GM21423 (cell line): ENCODE measurements around the gene CABLES2.

ENCODE experiments used
- ATAC-seq: cut with Tn5 transposase; IDR thresholded peaks from one replicate; pipeline ENCODE4 v1.9.1; 2021; ENCODE audit warnings: mild to moderate bottlenecking, moderate library complexity; ENCODE audit not compliant: unreplicated experiment

Gene CABLES2

GRCh38 chr20:62405108-62405980 lies 1.7 kb downstream of the CABLES2 start:
- no peak for ATAC-seq

- no peak for ATAC-seq
Observed at GRCh38 chr20:62404761-62405107, 2.4 kb downstream of the CABLES2 start.

- ATAC-seq: no peak
Observed at GRCh38 chr20:62404112-62404665, 2.9 kb downstream of the CABLES2 start.

GRCh38 chr20:62403331-62403730 lies 3.8 kb downstream of the CABLES2 start:
- no peak for ATAC-seq

GRCh38 chr20:62402456-62403150 lies 4.5 kb downstream of the CABLES2 start:
- no peak for ATAC-seq

- no peak for ATAC-seq
Observed at GRCh38 chr20:62401331-62401779, 5.7 kb downstream of the CABLES2 start.

GRCh38 chr20:62400541-62400940 lies 6.5 kb downstream of the CABLES2 start:
- ATAC-seq: no peak

GRCh38 chr20:62400021-62400420 lies 7.1 kb downstream of the CABLES2 start:
- no peak for ATAC-seq

- ATAC-seq: no peak
Observed at GRCh38 chr20:62398120-62398821, 8.8 kb downstream of the CABLES2 start.

- no peak for ATAC-seq
Observed at GRCh38 chr20:62396367-62397239, 10.5 kb downstream of the CABLES2 start.

GRCh38 chr20:62395311-62396242 lies 11.5 kb downstream of the CABLES2 start:
- no peak for ATAC-seq

- no peak for ATAC-seq
Observed at GRCh38 chr20:62394248-62395245, 12.5 kb downstream of the CABLES2 start.

GRCh38 chr20:62393830-62394229 lies 13.3 kb downstream of the CABLES2 start:
- no peak for ATAC-seq

- ATAC-seq: no peak
Observed at GRCh38 chr20:62393335-62393665, 13.8 kb downstream of the CABLES2 start.

- no peak for ATAC-seq
Observed at GRCh38 chr20:62392621-62393334, 14.3 kb downstream of the CABLES2 start.

- no peak for ATAC-seq
Observed at GRCh38 chr20:62392077-62392418, 15.0 kb downstream of the CABLES2 start.

- ATAC-seq: no peak
Observed at GRCh38 chr20:62391165-62392076, 15.7 kb downstream of the CABLES2 start.
